MM.1S (cell line): ENCODE data around the gene CTTNBP2NL.

Experiments
- DNase-seq: peaks from one replicate; pipeline ENCODE4 v3.0.0-alpha.2; 2015
- H2AFZ ChIP-seq: fragments of 300-600 bp; sonication (generic); 2 replicates; pipeline ENCODE4 v1.6.0; 2016; ENCODE audit warnings: antibody characterized with exemption, low read length
- H3F3A ChIP-seq: fragments of 300-600 bp; sonication (generic); 2 replicates; pipeline ENCODE4 v1.6.1; 2016; ENCODE audit warnings: mild to moderate bottlenecking, antibody characterized with exemption, low read length, moderate library complexity, mixed read lengths; ENCODE audit not compliant: insufficient read depth
- H3K27ac ChIP-seq: fragments of 300-600 bp; sonication (generic); 2 replicates; pipeline ENCODE4 v1.5.1; 2016; ENCODE audit warnings: mild to moderate bottlenecking, low read length
- H3K27me3 ChIP-seq: fragments of 300-600 bp; sonication (generic); replicated peaks from 2 replicates; pipeline ENCODE4 v1.6.0; 2016; ENCODE audit warnings: low read length; ENCODE audit not compliant: insufficient read depth
- H3K36me3 ChIP-seq: fragments of 300-600 bp; sonication (generic); replicated peaks from 2 replicates; pipeline ENCODE4 v1.6.1; 2016; ENCODE audit warnings: mild to moderate bottlenecking, low read length, mixed read lengths; ENCODE audit not compliant: insufficient read depth
- H3K4me1 ChIP-seq: fragments of 300-600 bp; sonication (generic); 2 replicates; pipeline ENCODE4 v1.6.1; 2016; ENCODE audit warnings: low read length, mixed read lengths
- H3K4me2 ChIP-seq: fragments of 300-600 bp; sonication (generic); 2 replicates; pipeline ENCODE4 v1.6.0; 2016; ENCODE audit warnings: low read depth, low read length
- H3K4me3 ChIP-seq: fragments of 300-600 bp; sonication (generic); 2 replicates; pipeline ENCODE4 v1.5.1; 2016; ENCODE audit warnings: low read length, mixed read lengths
- H3K79me2 ChIP-seq: fragments of 300-600 bp; sonication (generic); 2 replicates; pipeline ENCODE4 v1.6.1; 2016; ENCODE audit warnings: mixed run types, low read length, mixed read lengths
- H3K9ac ChIP-seq: fragments of 300-600 bp; sonication (generic); 2 replicates; pipeline ENCODE4 v1.6.1; 2016; ENCODE audit warnings: low read length, mixed read lengths
- H3K9me2 ChIP-seq: fragments of 300-600 bp; sonication (generic); replicated peaks from 2 replicates; pipeline ENCODE4 v1.6.1; 2016; ENCODE audit warnings: mild to moderate bottlenecking, low read length, mixed read lengths; ENCODE audit not compliant: insufficient read depth
- H3K9me3 ChIP-seq: fragments of 300-600 bp; sonication (generic); replicated peaks from 2 replicates; pipeline ENCODE4 v1.6.1; 2016; ENCODE audit warnings: mild to moderate bottlenecking, low read length, mixed read lengths; ENCODE audit not compliant: insufficient read depth
- H4K20me1 ChIP-seq: fragments of 300-600 bp; sonication (generic); 2 replicates; pipeline ENCODE4 v1.6.1; 2016; ENCODE audit warnings: mild to moderate bottlenecking, low read length, moderate library complexity, mixed read lengths; ENCODE audit not compliant: insufficient read depth
- CTCF ChIP-seq: fragments of 300-600 bp; sonication (generic); IDR thresholded peaks from 2 replicates; pipeline ENCODE4 v1.5.1; 2016; ENCODE audit warnings: antibody characterized with exemption, low read length, mixed read lengths
- EZH2 ChIP-seq: fragments of 300-600 bp; sonication (generic); optimal IDR thresholded peaks from 2 replicates; pipeline ENCODE3; 2017; ENCODE audit warnings: low read depth, mild to moderate bottlenecking, antibody characterized with exemption, low read length, mixed read lengths
- EZH2phosphoT487 ChIP-seq: fragments of 300-600 bp; sonication (generic); IDR thresholded peaks from 2 replicates; pipeline ENCODE4 v1.6.1; 2018; ENCODE audit warnings: antibody characterized with exemption, low read length

The CTTNBP2NL gene

DNA sequence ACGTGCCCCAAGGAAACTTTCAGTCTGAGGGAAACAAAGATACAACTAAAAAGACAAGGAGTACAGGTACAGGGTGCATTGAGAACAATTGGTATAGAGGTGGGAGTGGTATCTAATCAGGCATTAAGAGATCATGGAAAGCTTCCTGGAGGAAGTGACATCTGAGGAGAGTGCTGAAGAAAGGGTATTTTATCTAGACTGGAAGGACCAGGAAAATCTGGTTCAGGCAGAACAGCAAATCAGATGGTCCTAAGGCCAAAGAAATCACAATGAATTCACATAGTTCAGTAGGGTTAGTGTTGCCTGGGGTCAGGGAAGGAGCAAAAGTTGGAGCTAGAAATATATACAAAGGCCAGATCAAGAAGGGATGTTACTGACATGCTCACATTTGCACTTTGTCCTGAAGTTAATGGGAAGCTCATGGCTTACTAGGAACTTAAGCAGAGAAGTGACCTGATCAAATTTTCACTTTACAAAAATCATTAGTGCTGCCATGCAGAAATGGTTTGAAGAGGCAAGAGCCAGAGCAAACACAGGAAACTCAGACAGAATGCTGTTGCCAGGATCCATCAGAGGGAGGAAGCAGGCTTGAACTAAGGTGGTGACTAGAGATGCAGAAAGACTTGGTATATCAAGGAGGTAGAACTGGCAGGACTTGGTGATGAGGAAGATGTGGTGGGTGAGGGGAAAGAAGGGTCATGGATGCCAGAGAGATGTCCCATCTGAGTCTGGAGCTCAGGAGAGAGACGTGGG lies 14.5 kb upstream of the CTTNBP2NL start:
- Histone ChIP-seq H3K9ac (no peak overlapping the region), H3K4me1 (no peaks in the 10 kb centered on the region), H3K79me2 (no peaks in the 10 kb centered on the region), H3K36me3 (no peaks in the 10 kb centered on the region), H3K27me3 (no peaks in the 10 kb centered on the region), H2AFZ (no peak overlapping the region), H3K9me2 (no peaks in the 10 kb centered on the region), H3K27ac (no peak overlapping the region), H3K4me2 (no peak overlapping the region), H3K9me3 (no peaks in the 10 kb centered on the region), H3F3A (no peaks in the 10 kb centered on the region), H3K4me3 (no peak overlapping the region), H4K20me1 (no peaks in the 10 kb centered on the region)
- TF ChIP-seq EZH2, result no peak
- TF ChIP-seq CTCF, result no peak
- TF ChIP-seq EZH2phosphoT487, result no peak
- DNase-seq, result no peak

DNA sequence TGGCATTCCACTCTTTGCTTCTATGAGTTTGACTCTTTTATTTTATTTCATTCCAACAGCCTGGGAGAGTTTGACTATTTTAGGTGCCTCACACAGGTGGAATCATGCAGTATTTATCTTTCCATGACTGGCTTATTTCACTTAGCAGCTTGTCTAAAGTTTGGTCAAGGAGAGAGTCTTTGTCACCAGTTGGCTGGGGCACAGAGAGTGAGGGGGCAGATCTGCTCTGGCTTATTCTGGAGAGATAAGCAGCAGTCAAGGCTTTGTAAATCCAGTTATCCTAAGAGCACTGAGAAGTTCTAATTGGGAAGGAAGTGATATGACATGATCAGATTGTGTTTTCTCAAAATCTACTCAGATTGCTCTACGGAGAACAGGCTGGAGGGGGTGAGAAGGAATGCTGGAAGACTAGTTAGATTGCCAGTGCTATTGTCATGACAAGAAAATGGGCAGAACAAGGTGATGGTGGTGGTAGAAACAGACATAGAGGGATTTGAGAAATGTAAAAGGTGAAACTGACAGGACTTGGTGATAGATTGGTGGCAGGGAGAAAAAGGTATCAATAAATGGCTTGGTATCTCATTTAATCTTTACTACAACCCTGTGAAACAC lies 12.1 kb upstream of the CTTNBP2NL start:
- Histone ChIP-seq H4K20me1 (no peaks in the 10 kb centered on the region), H3K27me3 (no peaks in the 10 kb centered on the region), H3K9me3 (no peaks in the 10 kb centered on the region), H3K4me1 (no peaks in the 10 kb centered on the region), H3K4me3 (no peak overlapping the region), H2AFZ (no peak overlapping the region), H3K36me3 (no peaks in the 10 kb centered on the region), H3F3A (no peaks in the 10 kb centered on the region), H3K4me2 (no peak overlapping the region), H3K79me2 (no peaks in the 10 kb centered on the region), H3K27ac (no peak overlapping the region), H3K9me2 (no peaks in the 10 kb centered on the region), H3K9ac (no peak overlapping the region)
- no peak for TF ChIP-seq EZH2phosphoT487
- TF ChIP-seq EZH2, result no peak
- no peak for TF ChIP-seq CTCF
- no peak for DNase-seq

- H3K4me1 ChIP-seq, result no peaks in the 10 kb centered on the region
- H3K27me3 ChIP-seq, result no peaks in the 10 kb centered on the region
- no peak overlapping the region for H2AFZ ChIP-seq
- no peaks in the 10 kb centered on the region for H3K79me2 ChIP-seq
- H3K36me3 ChIP-seq, result no peaks in the 10 kb centered on the region
- no peaks in the 10 kb centered on the region for H3K9me3 ChIP-seq
- H3K4me2 ChIP-seq, result no peak overlapping the region
- H3K9me2 ChIP-seq, result no peaks in the 10 kb centered on the region
- no peak overlapping the region for H3K27ac ChIP-seq
- H3F3A ChIP-seq, result no peaks in the 10 kb centered on the region
- H3K4me3 ChIP-seq, result no peak overlapping the region
- no peaks in the 10 kb centered on the region for H4K20me1 ChIP-seq
- DNase-seq, result no peak
- no peak overlapping the region for H3K9ac ChIP-seq
- TF ChIP-seq EZH2 (no peak), CTCF (no peak), EZH2phosphoT487 (no peak)
Observed at GRCh38 chr1:112386024-112386723, 9.8 kb upstream of the CTTNBP2NL start.
